Ectodermal cell (in vitro differentiated cells): Measurements from ENCODE around the gene MYH6.
A peak's percentile ranks its signal among the peaks of the same experiment; 100 is the strongest.

ENCODE experiments used
- H3K27ac ChIP-seq: 2 replicates; pipeline ENCODE4 v1.7.0; 2013; ENCODE audit warnings: mild to moderate bottlenecking, low read depth, low read length; ENCODE audit not compliant: insufficient read depth, poor library complexity, severe bottlenecking
- H3K27me3 ChIP-seq: 2 replicates; pipeline ENCODE4 v1.7.0; 2013; ENCODE audit warnings: mild to moderate bottlenecking, low read length; ENCODE audit not compliant: insufficient read depth, control insufficient read depth, poor library complexity, severe bottlenecking
- H3K36me3 ChIP-seq: one replicate; pipeline ENCODE4 v1.7.0; 2013; ENCODE audit warnings: low read length; ENCODE audit not compliant: control insufficient read depth, insufficient read depth
- H3K4me1 ChIP-seq: one replicate; pipeline ENCODE4 v1.7.0; 2013; ENCODE audit warnings: low read length; ENCODE audit not compliant: control insufficient read depth, insufficient read depth
- H3K4me3 ChIP-seq: 2 replicates; pipeline ENCODE4 v1.7.0; 2013; ENCODE audit warnings: low read depth, low read length, control low read depth; ENCODE audit not compliant: insufficient read depth
- H3K9me3 ChIP-seq: 2 replicates; pipeline ENCODE4 v1.7.0; 2013; ENCODE audit warnings: mild to moderate bottlenecking, low read length, moderate library complexity; ENCODE audit not compliant: control insufficient read depth
- WGBS, 2 experiments: methylation state at CpG; one replicate each; pipeline ENCODE4 v1.1.7; 2013; ENCODE audit warnings: missing lambda C conversion rate in 2 of 2; 5-methylcytosine and 5-hydroxymethylcytosine counted together

Gene MYH6

DNA sequence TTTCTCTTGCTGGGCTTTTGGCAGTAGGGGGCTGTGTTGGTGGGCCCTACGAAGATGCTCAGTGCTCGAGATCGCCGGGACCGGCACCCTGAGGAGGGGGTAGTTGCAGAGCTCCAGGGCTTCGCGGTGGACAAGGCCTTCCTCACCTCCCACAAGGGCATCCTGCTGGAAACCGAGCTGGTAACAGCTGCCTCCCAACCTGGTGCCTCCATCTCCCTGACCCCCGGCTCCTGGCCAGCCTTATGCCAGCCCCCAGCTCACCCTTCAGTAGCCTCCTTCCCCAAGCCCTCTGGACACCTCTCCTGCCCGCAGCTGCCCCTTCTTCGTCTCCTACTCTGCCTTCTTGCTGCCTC is 30.9 kb downstream of the MYH6 start:
- no peak overlapping the region for H3K4me3 ChIP-seq
- H3K4me1 ChIP-seq = peaks cover 14% of the 10 kb centered on the region
- no peaks in the 10 kb centered on the region for H3K27me3 ChIP-seq
- 74 to 76% methylated on average over 11 of the region's 11 CpGs for WGBS, 2 experiments
- no peaks in the 10 kb centered on the region for H3K36me3 ChIP-seq
- H3K27ac ChIP-seq = no peak overlapping the region
- no peaks in the 10 kb centered on the region for H3K9me3 ChIP-seq

DNA sequence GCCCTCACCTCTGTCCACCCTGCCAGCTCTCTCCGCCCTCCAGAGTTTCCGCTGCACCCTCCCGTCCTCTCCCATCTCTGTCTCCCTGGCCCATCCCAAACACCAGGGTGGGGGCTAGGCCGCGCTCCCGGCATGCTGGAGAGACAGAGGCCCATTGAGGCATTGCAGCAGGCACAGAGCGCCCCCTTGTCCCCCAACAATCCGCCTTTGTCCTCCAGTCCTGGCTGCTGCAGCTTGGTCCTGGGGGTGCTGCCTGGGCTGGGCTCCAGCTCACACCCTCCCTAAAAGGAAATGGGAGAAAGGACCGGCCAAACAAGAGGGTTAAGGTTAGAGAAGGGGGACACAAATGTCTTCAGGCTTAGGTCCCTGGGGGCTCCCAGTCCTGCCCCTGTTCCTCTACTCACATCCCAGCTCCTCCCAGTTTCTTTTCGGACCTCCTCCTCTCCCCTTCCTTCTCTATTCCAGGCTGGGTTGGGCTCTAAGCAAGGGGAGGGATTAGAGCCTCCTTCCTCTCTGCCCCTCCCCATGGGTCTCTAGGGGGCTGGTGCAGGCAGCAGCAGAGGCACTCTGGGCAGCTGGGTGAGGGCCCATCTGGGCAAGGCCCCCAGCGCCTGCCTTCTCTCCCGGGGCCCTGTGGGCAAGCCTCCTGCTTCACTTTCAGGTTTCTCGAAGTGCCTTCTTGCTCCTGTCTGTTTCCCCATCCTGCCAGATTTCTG is 31.4 kb downstream of the MYH6 start, which contains the start of gene CMTM5:
Gene CMTM5, plus strand, starts transcription at position 565 of the 716 bp plus-strand sequence. CDS start 206 bp downstream, outside the sequence.
- H3K4me1 ChIP-seq = peaks cover 14% of the 10 kb centered on the region
- no peaks in the 10 kb centered on the region for H3K27me3 ChIP-seq
- H3K36me3 ChIP-seq = no peaks in the 10 kb centered on the region
- no peaks in the 10 kb centered on the region for H3K9me3 ChIP-seq
- no peak within 1 kb of the TSS for H3K27ac ChIP-seq
- H3K4me3 ChIP-seq = no peak within 1 kb of the TSS
- 57 to 62% methylated on average over 13 of the region's 13 CpGs for WGBS, 2 experiments

DNA sequence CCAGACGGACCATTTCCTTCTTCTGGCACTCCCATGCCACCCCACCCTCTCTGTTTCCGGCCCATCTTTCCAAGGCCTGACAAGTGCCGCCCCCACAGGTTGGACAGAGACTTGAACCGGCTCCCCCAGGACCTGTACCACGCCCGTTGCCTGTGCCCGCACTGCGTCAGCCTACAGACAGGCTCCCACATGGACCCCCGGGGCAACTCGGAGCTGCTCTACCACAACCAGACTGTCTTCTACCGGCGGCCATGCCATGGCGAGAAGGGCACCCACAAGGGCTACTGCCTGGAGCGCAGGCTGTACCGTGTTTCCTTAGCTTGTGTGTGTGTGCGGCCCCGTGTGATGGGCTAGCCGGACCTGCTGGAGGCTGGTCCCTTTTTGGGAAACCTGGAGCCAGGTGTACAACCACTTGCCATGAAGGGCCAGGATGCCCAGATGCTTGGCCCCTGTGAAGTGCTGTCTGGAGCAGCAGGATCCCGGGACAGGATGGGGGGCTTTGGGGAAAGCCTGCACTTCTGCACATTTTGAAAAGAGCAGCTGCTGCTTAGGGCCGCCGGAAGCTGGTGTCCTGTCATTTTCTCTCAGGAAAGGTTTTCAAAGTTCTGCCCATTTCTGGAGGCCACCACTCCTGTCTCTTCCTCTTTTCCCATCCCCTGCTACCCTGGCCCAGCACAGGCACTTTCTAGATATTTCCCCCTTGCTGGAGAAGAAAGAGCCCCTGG is 32.4 kb downstream of the MYH6 start:
- Histone ChIP-seq H3K9me3 (no peaks in the 10 kb centered on the region), H3K27ac (no peak overlapping the region), H3K4me3 (no peak overlapping the region), H3K4me1 (peaks cover 14% of the 10 kb centered on the region), H3K36me3 (no peaks in the 10 kb centered on the region), H3K27me3 (no peaks in the 10 kb centered on the region)
- WGBS, 2 experiments = 92% methylated on average over 21 of the region's 21 CpGs

DNA sequence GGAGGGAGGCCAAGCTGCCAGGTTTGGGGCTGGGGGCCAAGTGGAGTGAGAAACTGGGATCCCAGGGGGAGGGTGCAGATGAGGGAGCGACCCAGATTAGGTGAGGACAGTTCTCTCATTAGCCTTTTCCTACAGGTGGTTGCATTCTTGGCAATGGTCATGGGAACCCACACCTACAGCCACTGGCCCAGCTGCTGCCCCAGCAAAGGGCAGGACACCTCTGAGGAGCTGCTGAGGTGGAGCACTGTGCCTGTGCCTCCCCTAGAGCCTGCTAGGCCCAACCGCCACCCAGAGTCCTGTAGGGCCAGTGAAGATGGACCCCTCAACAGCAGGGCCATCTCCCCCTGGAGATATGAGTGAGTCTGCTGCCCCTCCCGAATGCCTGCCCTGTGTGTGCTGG is 35.0 kb downstream of the MYH6 start:
- Histone ChIP-seq H3K4me1 (peaks cover 14% of the 10 kb centered on the region), H3K27ac (no peak overlapping the region), H3K4me3 (no peak overlapping the region), H3K27me3 (no peaks in the 10 kb centered on the region), H3K9me3 (no peaks in the 10 kb centered on the region), H3K36me3 (no peaks in the 10 kb centered on the region)
- WGBS, 2 experiments = 87 to 90% methylated on average over 3 of the region's 3 CpGs

DNA sequence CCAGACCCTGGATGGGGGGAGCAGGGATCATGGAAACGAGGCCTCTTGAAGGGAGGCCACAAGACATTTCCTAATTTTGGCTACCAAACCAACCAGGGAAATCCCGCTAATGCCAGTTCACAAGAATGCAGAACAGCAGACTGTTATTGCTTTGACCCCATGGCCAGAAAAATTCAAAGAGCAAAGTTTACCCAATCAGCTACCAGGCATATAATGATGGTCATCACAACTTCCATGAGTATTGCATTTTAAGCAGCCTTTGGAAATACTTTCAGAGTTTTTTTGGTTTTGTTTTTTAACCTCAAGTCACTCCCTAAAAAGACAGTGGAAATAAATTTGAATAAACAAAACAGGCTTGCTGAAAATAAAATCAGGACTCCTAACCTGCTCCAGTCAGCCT is 35.6 kb downstream of the MYH6 start, which contains the start of gene IL25:
Gene IL25, plus strand, starts transcription at position 301 of the 400 bp plus-strand sequence.
- WGBS, 2 experiments = 81 to 87% methylated on average over 2 of the region's 2 CpGs
- Histone ChIP-seq H3K36me3 (no peaks in the 10 kb centered on the region), H3K9me3 (no peaks in the 10 kb centered on the region), H3K4me3 (no peak within 1 kb of the TSS), H3K27ac (no peak within 1 kb of the TSS), H3K27me3 (no peaks in the 10 kb centered on the region), H3K4me1 (peaks cover 14% of the 10 kb centered on the region)

DNA sequence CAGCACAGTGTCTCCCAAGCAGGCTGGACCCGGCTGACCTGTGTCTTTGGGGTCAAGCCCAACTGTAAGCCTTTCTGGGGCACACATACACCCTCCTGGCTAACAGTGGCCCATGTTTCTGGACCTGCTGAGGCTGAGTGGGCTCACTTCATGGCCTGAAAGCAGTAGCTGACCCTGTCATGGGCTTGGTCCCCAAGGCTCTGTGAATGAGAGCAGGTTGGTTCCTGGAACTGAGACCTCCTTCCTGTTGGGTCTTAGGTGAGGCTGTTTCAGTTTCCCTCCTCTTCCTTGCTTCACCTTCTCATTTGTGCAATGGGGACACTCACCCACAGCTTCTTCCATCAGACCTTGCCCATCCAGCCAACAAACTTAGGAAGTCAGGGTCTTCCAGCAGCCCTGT is 36.2 kb downstream of the MYH6 start:
- no peak overlapping the region for H3K27ac ChIP-seq
- H3K9me3 ChIP-seq = no peaks in the 10 kb centered on the region
- 90 to 93% methylated on average over 1 of the region's 1 CpG for WGBS, 2 experiments
- peaks cover 9% of the 10 kb centered on the region for H3K4me1 ChIP-seq
- H3K27me3 ChIP-seq = no peaks in the 10 kb centered on the region
- no peaks in the 10 kb centered on the region for H3K36me3 ChIP-seq
- no peak overlapping the region for H3K4me3 ChIP-seq

DNA sequence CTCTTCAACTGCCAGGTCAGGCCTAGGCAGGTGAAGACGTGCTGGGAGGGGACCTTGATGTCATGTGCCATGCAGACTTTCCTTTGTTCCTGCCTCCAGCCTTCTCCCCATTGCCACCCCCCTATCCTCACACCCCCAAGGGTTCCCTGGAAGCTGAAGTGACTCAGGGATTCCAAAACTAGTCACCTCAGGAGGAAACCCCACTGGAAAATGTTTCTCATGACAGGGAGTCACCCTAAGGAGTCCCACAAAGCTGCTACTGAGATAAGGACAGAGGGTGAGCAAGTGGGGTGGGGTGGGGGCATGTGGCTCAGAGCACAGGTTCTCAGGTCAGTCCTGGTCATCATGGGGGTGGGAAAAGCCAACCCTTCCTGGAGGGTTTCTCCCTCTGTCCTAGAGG is 37.9 kb downstream of the MYH6 start:
- Histone ChIP-seq H3K4me3 (no peak overlapping the region), H3K27ac (no peak overlapping the region), H3K36me3 (no peaks in the 10 kb centered on the region), H3K27me3 (no peaks in the 10 kb centered on the region), H3K4me1 (peaks cover 5% of the 10 kb centered on the region), H3K9me3 (no peaks in the 10 kb centered on the region)
- 74 to 86% methylated on average over 1 of the region's 1 CpG for WGBS, 2 experiments

DNA sequence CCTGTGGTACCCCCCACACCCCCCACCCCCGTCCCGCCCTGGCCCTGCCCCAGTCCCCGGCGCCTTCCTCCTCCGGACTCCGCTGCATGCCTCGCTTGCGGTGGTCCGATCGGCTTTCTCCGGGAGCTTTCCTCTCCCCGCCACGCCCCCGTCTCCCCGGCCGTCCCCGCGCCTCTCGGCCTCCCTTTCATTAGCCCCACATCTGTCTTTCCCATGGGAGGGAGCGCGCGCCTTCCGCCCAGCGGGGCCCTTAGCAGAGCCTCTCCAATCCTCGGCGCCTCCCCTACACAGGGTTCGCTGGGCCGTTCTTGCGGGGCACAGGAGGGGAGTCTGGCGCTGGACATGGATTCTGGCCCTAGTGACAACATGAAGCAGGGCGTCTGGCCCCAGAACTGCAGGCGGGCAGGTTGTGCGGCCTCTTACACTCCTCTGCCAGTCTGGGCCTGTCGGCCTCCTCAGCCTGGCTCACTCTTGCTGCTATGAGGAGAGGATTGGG is 41.6 kb downstream of the MYH6 start:
- H3K9me3 ChIP-seq = no peaks in the 10 kb centered on the region
- peak overlapping the region; percentile 89 for H3K27ac ChIP-seq
- WGBS, 2 experiments = 1% methylated on average over 32 to 34 of the region's 34 CpGs
- H3K36me3 ChIP-seq = no peaks in the 10 kb centered on the region
- H3K4me3 ChIP-seq = peak overlapping the region; percentile 83
- peaks cover 27% of the 10 kb centered on the region for H3K4me1 ChIP-seq
- no peaks in the 10 kb centered on the region for H3K27me3 ChIP-seq

DNA sequence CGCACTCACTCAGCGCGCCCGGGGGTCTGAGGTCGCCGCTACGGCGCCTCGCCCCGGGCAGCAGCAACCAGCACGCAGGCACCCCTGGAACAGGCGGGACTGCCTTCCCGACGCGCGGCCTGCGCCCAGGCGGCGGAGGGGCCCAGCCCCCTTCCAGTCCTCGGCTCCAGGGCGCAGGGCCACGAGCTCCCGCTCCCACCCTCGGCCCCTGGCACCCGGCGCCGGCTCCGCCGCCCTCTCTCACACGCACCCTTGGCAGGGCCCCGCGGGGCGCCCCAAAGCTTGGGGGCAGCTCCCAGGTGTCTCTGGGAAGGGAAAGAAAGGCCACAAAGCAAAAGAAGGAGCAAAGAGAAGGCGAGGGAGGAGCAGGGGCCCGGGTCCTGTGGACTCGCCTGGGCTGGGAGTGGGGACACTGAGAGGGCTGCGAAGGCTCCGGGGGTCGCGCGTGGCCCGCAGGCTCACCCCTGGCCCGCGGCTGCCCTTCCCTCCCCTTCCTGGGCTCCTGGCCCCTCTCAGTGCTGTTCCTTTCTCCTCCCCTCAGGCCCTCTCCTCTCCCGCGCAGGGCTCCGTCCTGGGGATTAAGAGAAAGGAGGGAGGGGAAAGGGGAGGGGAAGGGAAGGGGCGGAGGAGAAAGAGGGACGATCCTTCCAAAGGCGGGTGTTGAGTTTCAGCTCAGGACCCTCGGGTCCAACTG is 42.2 kb downstream of the MYH6 start:
- WGBS, 2 experiments = 0 to 1% methylated on average over 47 of the region's 51 CpGs
- H3K36me3 ChIP-seq = peaks cover 4% of the 10 kb centered on the region
- H3K4me1 ChIP-seq = peaks cover 33% of the 10 kb centered on the region
- peak overlapping the region; percentile 83 for H3K4me3 ChIP-seq
- no peaks in the 10 kb centered on the region for H3K9me3 ChIP-seq
- H3K27ac ChIP-seq = peak overlapping the region; percentile 89
- H3K27me3 ChIP-seq = no peaks in the 10 kb centered on the region
